Measurements from ENCODE around the gene CRTC1. TPM values are rescaled to one million over a fixed set of nuclear protein-coding genes. Genes with fewer than 3 reads are reported as not detected.

CRTC1 gene
- total and polyA plus RNA-seq, 2 of the 13 experiments (the other 11 are each of a cell fraction or from before 2014, with no cell fraction given): 2.0 to 2.7 TPM

- DNase-seq (ENCODE audit: low spot score) (no peak), FAIRE-seq (no peak), ATAC-seq (no peak)
- Histone ChIP-seq H3K79me2 (ENCODE audit: insufficient read depth, low read length) (peaks cover 23% of the 10 kb centered on the region), H3K4me2 (ENCODE audit: low read depth, low read length) (no peak overlapping the region), H3K9me3 (ENCODE audit: low read length) (no peaks in the 10 kb centered on the region), H3K4me1 (ENCODE audit: insufficient read depth, low read length) (no peaks in the 10 kb centered on the region), H3K36me3 (replicated peaks in 1 of 2; ENCODE audit: control insufficient read depth in 1 of 2, insufficient read depth in 2 of 2, low read length in 2 of 2) (no peaks in the 10 kb centered on the region; a peak in 1 of 5 replicates), H3K4me3 (replicated peaks in 1 of 3; ENCODE audit: insufficient read depth in 1 of 3, low read depth in 2 of 3, low read length in 3 of 3) (no peak overlapping the region), H3K27ac (ENCODE audit: extremely low read length, insufficient read depth, low read length) (no peak overlapping the region), H2AFZ (ENCODE audit: low read length) (no peak overlapping the region), H3K9ac (ENCODE audit: insufficient read depth, low read depth, low read length) (no peak overlapping the region), H3K27me3 (ENCODE audit: control insufficient read depth in 1 of 2, insufficient read depth in 2 of 2, low read length in 2 of 2) (no peaks in the 10 kb centered on the region), H4K20me1 (ENCODE audit: insufficient read depth, low read length) (peaks cover 11% of the 10 kb centered on the region; the same call in 1 of the 2 replicates)
- BruUV-seq (replicated peaks): no TSS peak
- intact Hi-C loops (cut with micrococcal nuclease; ENCODE audit: unreplicated experiment) (no loop called here), in situ Hi-C loops (cut with HindIII; ENCODE audit: extremely low pct_ligation_motif_present, low pct_unique_long_range_greater_than_20kb) (no loop called here)
- CTCF ChIA-PET (ENCODE audit: low intra/inter-chr PET ratio, low total read pairs): no interaction called here
- POLR2A ChIA-PET: no interaction called here
- 93% methylated on average over 12 of the region's 12 CpGs for WGBS (ENCODE audit: low lambda C conversion rate)
- no peak for TF ChIP-seq SETDB1 (CRISPR knock-in tag; IDR thresholded peaks at IDR 0.05; ENCODE audit: borderline replicate concordance)
- no peak for TF ChIP-seq NFATC3 (CRISPR knock-in tag; IDR thresholded peaks at IDR 0.05)
- TF ChIP-seq MXI1 (IDR thresholded peaks at IDR 0.05; ENCODE audit: borderline replicate concordance, low read depth, low read length): no peak
- TF ChIP-seq SMARCC2 (IDR thresholded peaks at IDR 0.05): no peak
- no peak for TF ChIP-seq FOSL2 (CRISPR knock-in tag; IDR thresholded peaks at IDR 0.05)
- TF ChIP-seq, protein P1, sequence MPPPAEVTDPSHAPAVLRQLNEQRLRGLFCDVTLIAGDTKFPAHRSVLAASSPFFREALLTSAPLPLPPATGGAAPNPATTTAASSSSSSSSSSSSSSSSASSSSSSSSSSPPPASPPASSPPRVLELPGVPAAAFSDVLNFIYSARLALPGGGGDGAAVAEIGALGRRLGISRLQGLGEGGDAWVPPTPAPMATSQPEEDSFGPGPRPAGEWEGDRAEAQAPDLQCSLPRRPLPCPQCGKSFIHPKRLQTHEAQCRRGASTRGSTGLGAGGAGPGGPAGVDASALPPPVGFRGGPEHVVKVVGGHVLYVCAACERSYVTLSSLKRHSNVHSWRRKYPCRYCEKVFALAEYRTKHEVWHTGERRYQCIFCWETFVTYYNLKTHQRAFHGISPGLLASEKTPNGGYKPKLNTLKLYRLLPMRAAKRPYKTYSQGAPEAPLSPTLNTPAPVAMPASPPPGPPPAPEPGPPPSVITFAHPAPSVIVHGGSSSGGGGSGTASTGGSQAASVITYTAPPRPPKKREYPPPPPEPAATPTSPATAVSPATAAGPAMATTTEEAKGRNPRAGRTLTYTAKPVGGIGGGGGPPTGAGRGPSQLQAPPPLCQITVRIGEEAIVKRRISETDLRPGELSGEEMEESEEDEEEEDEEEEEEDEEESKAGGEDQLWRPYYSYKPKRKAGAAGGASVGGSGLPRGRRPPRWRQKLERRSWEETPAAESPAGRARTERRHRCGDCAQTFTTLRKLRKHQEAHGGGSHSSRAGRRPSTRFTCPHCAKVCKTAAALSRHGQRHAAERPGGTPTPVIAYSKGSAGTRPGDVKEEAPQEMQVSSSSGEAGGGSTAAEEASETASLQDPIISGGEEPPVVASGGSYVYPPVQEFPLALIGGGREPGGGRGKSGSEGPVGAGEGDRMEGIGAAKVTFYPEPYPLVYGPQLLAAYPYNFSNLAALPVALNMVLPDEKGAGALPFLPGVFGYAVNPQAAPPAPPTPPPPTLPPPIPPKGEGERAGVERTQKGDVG (CRISPR knock-in tag; IDR thresholded peaks at IDR 0.05; ENCODE audit: borderline replicate concordance): no peak
- TF ChIP-seq ZBTB25 (CRISPR knock-in tag; IDR thresholded peaks at IDR 0.05): no peak
- no peak for TF ChIP-seq ZNF230 (CRISPR knock-in tag; IDR thresholded peaks at IDR 0.05)
Observed at GRCh38 chr19:18696023-18696422, 12.5 kb downstream of the CRTC1 start.

Measured in HepG2 (cell line).